ENCODE results near the gene MEGF8.

DNA sequence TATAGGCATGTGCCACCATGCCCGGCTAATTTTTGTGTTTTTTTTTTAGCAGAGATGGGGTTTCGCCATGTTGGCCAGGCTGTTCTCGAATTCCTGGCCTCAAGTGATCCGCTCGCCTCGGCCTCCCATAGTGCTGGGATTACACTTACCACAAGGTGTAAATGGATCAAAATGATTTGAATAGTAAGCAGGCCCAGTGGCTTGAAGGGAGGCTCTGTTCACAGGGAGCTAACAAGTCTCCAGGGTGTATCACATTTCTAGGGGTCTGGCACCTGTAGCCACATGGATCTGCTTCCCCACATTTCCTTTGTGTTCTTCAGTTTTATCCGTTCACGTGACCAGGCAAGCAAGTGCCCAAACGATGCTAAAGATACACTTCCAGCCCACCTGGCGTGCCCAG lies 78.2 kb downstream of the MEGF8 start:
- no peak for TF ChIP-seq POLR2AphosphoS5 (IDR thresholded peaks at IDR 0.05; ENCODE audit: low read depth, low read length)
- TF ChIP-seq, protein P1, sequence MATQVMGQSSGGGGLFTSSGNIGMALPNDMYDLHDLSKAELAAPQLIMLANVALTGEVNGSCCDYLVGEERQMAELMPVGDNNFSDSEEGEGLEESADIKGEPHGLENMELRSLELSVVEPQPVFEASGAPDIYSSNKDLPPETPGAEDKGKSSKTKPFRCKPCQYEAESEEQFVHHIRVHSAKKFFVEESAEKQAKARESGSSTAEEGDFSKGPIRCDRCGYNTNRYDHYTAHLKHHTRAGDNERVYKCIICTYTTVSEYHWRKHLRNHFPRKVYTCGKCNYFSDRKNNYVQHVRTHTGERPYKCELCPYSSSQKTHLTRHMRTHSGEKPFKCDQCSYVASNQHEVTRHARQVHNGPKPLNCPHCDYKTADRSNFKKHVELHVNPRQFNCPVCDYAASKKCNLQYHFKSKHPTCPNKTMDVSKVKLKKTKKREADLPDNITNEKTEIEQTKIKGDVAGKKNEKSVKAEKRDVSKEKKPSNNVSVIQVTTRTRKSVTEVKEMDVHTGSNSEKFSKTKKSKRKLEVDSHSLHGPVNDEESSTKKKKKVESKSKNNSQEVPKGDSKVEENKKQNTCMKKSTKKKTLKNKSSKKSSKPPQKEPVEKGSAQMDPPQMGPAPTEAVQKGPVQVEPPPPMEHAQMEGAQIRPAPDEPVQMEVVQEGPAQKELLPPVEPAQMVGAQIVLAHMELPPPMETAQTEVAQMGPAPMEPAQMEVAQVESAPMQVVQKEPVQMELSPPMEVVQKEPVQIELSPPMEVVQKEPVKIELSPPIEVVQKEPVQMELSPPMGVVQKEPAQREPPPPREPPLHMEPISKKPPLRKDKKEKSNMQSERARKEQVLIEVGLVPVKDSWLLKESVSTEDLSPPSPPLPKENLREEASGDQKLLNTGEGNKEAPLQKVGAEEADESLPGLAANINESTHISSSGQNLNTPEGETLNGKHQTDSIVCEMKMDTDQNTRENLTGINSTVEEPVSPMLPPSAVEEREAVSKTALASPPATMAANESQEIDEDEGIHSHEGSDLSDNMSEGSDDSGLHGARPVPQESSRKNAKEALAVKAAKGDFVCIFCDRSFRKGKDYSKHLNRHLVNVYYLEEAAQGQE (IDR thresholded peaks at IDR 0.05; ENCODE audit: insufficient read depth in 1 of 2, low read depth in 2 of 2, low read length in 2 of 2) = no peak
- no peak for TF ChIP-seq TAF1 (IDR thresholded peaks at IDR 0.05; ENCODE audit: borderline replicate concordance, insufficient read depth, low read length)

Measured in PFSK-1 (cell line).